IPS DF 4.7 (cell line): ENCODE data around the gene UGT1A7.
"Not testable (repeated sequence)": the region's sequence is repeated elsewhere in the genome, so short reads cannot be mapped to it uniquely, and the experiment has no call there.

Experiments
- DNase-seq: peaks from one replicate; pipeline ENCODE4 v3.0.0-alpha.2; 2013; ENCODE audit warnings: low spot score; ENCODE audit errors: extremely low read depth

Gene UGT1A7

DNA sequence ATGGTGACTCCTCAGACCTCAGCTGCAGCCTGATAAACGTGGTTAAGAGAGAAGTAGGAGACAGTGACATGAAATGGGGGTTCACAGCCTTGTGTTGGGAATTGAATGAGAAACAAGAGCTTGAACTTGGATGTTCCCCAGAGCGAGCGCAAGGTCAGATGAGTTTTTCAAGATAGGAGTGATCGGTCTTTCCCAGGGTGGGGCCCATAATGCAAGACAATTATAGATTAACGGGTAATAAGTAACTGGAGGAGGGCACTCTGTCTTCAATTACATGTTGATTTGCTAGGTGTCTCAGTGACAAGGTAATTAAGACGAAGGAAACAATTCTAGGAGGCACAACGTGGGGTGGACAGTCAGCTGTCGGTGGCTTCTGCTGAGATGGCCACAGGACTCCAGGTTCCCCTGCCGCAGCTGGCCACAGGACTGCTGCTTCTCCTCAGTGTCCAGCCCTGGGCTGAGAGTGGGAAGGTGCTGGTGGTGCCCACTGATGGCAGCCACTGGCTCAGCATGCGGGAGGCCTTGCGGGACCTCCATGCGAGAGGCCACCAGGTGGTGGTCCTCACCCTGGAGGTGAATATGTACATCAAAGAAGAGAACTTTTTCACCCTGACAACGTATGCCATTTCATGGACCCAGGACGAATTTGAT lies 31.0 kb downstream of the UGT1A7 start, which contains the start of gene UGT1A5:
Gene UGT1A5 (plus strand): TSS at position 297 of the 651 bp plus-strand sequence. CDS start 85 bp downstream, at position 382.
- DNase-seq: no peak

GRCh38 chr2:233713262-233713615 lies 31.5 kb downstream of the UGT1A7 start:
- DNase-seq: no peak

GRCh38 chr2:233714121-233714520 lies 32.4 kb downstream of the UGT1A7 start:
- no peak for DNase-seq

GRCh38 chr2:233718552-233718951 lies 36.9 kb downstream of the UGT1A7 start, which contains the start of gene UGT1A4:
Gene UGT1A4 (plus strand): TSS chr2:233718736. CDS start chr2:233718821, 85 bp downstream.
- DNase-seq: no peak

DNA sequence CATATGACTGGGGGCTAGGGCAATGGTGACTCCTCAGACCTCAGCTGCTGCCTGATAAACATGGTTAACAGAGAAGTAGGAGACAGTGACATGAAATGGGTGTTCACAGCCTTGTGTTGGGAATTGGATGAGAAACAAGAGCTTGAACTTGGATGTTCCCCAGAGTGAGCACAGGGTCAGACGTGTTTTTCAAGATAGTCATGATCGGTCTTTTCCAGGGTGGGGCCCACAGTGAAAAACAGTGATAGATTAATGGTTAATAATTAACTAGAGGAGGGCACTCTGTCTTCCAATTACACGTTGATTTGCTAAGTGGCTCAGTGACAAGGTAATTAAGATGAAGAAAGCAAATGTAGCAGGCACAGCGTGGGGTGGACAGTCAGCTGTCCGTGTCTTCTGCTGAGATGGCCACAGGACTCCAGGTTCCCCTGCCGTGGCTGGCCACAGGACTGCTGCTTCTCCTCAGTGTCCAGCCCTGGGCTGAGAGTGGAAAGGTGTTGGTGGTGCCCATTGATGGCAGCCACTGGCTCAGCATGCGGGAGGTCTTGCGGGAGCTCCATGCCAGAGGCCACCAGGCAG lies 47.1 kb downstream of the UGT1A7 start, which contains the start of gene UGT1A3:
Gene UGT1A3 (plus strand): TSS at position 320 of the 579 bp plus-strand sequence. CDS start 85 bp downstream, at position 405.
- DNase-seq: no peak

DNA sequence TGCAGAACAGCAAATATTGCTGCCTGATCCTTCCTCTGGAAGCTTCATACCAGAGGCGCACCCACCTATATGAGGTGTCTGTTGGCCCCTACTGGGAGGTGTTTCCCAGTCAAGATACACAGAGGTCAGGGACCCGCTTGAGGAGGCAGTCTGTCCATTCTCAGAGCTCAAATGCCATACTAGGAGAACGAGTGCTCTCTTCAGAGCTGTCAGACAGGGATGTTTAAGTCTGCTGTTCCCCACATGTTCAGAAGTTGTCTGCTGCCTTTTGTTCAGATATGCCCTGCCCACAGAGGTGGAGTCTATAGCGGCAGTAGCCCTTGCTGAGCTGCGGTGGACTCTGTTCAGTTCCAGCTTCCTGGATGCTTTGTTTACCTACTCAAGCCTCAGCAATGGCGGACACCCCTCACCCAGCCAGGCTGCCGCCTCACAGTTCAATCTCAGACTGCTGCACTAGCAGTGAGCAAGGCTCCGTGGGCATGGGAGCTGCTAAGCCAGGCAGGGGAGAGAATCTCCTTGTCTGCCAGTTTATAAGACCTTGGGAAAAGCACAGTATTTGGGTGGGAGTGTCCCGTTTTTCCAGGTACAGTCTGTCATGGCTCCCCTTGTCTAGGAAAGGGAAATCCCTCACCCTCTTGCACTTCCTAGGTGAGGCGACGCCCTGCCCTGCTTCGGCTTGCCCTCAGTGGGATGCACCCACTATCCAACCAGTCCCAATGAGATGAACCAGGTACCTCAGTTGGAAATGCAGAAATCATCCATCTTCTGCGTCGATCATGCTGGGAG lies 55.4 kb downstream of the UGT1A7 start:
- DNase-seq: not testable (repeated sequence)

- no peak for DNase-seq
Measured at GRCh38 chr2:233740870-233741269, 59.2 kb downstream of the UGT1A7 start.

DNA sequence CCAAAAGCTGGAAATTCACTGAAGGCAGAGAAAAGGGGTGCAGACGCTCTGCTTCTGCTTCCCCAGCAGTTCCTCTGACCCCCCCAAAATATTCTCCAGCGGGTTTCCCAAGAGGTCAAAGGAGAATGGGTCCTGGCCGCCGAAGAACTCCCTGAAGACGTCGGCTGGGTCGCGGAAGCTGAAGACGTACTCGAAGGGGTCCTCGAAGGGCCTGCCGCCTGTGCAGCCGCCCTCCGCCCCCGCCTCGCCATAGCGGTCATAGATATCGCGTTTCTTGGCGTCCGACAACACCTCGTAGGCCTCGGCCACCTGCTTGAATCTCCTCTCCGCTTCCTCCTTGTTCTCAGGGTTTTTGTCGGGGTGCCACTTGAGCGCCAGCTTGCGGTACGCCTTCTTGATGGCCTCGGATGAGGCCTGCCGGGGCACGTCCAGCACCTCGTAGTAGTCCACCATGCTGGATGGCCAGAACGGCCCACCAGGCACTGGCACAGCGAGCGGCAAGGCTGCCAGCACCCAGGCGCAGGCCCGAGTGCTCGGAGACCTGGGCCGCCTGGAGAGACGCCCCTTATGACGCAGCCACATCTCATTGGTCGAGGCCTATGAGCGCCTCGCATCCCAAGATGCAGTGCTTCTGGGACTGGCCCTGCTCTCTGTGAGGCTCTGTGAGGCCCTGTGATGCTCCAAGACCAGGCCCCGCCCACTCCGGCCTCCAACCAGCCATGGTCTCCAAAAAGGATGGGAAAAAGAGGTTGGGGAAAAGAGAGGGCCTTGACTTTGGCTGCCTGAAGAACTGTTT lies 62.0 kb downstream of the UGT1A7 start:
- no peak for DNase-seq

DNA sequence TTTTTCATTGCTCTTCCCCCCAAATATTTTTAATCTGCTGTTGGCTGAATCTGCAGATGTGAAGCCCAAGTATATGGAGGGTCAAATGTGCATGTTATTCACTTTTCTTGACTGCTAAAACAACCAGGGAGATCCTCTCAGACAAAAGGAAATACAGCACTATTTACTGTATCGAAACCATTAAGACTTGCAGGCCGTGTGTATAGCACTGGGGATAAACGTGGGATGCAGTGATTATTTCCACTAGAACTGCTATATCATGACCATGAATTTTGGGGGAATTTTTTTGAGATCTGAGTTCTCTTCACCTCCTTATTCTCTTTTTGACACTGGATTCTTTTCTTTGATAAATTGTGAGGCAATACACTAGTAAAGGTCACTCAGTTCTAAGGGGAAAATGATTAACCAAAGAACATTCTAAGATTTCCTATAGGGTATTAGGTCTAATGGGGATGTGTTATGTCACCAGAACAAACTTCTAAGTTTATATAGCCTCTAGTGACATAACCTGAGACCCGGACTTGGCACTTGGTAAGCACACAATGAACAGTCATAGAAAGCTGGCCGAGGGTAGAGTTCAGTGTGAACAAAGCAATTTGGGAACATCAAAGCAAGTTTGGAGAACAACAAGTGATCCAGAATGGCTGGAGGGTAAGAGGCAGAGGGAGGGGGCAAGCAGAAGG lies 63.5 kb downstream of the UGT1A7 start:
- no peak for DNase-seq

GRCh38 chr2:233745838-233746237 lies 64.1 kb downstream of the UGT1A7 start:
- DNase-seq: not testable (repeated sequence)

DNA sequence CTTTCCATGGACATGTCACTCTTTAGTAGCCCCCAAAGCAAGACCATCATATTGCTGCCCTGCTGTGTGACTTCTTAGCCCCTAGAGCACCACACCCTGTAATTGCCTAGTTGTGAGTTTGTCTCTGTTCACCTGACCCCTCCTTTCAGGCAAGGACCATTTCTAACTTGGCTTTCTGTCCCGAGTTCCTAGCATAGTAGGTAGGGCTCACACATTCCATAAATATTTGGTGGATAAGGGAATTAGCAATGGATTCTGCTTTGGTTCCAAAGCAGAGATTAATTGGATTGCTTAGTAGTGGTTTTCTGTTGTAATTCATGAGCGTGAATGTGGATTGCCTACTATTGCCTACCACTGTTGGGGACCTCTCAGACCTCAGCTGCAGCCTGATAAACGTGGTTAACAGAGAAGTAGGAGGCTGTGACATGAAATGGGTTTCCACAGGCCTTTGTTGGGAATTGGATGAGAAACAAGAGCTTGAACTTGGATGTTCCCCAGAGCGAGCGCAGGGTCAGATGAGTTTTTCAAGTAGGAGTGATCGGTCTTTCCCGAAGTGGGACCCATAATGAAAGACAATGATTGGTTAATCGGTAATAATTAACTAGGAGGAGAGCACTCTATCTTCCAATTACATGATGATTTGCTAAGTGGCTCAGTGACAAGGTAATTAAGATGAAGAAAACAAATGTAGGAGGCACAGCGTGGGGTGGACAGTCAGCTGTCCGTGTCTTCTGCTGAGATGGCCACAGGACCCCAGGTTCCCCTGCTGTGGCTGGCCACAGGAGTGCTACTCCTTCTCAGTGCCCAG lies 65.0 kb downstream of the UGT1A7 start:
- no peak for DNase-seq

- DNase-seq: no peak
Measured at GRCh38 chr2:233747283-233747544, 65.5 kb downstream of the UGT1A7 start.

GRCh38 chr2:233750689-233751088 lies 69.0 kb downstream of the UGT1A7 start:
- not testable (repeated sequence) for DNase-seq

DNA sequence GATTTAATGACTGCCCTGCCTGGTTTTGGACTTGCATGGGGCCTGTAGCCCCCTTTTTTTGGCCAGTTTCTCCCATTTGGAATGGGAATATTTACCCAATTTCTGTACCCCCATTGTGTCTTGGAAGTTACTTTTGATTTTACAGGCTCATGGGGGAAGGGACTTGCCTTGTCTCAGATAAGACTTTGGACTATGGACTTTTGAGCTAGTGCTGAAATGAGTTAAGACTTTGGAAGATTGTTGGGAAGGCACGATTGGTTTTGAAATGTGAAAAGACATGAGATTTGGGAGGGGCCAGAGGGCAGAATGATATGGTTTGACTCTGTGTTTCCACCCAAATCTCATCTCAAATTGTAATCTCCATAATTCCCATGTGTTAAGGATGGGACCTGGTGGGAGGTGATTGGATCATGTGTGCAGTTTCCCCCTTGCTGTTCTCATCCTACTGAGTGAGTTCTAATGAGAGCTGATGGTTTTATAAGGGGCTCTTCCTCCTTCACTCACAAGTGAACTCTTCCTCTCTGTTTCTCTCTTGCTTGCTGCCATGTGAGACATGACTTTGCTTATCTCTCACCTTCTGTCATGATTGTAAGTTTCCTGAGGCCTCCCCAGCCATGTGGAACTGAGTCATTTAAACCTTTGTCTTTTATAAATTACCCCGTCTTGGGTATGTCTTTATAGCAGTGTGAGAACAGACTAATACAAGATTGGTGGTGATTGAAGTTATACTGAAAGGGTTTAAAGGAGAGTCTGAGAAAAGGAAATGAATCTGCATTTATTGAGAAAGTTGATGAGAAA lies 69.7 kb downstream of the UGT1A7 start:
- DNase-seq: not testable (repeated sequence)

- no peak for DNase-seq
Measured at GRCh38 chr2:233754872-233755611, 73.3 kb downstream of the UGT1A7 start.

GRCh38 chr2:233756429-233757081 lies 74.9 kb downstream of the UGT1A7 start:
- no peak for DNase-seq

GRCh38 chr2:233758141-233758540 lies 76.4 kb downstream of the UGT1A7 start:
- DNase-seq: no peak

- DNase-seq: no peak
Measured at GRCh38 chr2:233758849-233759248, 77.1 kb downstream of the UGT1A7 start.
